Activated effector memory CD4-positive, alpha-beta T cell treated with anti-CD3 and anti-CD28 coated beads, Interleukin-2, amount 50 U/mL, for 16 hours (primary cell): Measurements from ENCODE around the gene CASP8.
"Not testable (repeated sequence)": the region's sequence is repeated elsewhere in the genome, so short reads cannot be mapped to it uniquely, and the experiment has no call there.

Experiments
- DNase-seq: peaks from one replicate; pipeline ENCODE4 v3.0.0-alpha.2; 2020

Gene CASP8

GRCh38 chr2:201271917-201272316 lies 11.6 kb downstream of the CASP8 start:
- no peak for DNase-seq

DNA sequence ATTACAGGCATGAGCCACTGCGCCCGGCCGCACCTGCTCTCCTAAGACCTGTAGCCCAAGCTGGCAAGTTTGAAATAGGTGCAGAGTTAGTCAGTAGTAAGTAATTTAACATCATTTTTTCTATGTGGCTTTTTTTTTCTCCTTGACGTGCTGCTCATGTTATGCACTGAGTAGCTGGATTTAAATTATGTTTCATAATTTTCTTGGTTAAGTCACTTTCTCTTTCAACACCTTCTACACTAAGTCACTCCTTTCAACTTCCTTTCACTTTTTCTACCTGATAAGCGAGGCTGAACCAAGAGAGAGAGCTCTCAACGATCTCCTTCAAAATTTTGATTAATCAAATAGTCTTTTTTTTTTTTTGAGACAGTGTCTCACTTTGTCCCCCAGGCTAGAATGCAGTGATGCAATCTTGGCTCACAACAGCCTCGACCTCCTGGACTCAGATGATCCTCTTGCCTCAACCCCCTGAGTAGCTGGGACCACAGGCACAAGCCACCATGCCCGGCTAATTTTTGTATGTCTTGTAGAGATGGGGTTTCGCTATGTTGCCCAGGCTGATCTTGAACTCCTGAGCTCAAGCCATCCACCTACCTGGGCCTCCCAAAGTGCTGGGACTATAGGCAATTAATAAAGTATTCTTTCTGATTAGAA lies 13.1 kb downstream of the CASP8 start:
- DNase-seq, result no peak

DNA sequence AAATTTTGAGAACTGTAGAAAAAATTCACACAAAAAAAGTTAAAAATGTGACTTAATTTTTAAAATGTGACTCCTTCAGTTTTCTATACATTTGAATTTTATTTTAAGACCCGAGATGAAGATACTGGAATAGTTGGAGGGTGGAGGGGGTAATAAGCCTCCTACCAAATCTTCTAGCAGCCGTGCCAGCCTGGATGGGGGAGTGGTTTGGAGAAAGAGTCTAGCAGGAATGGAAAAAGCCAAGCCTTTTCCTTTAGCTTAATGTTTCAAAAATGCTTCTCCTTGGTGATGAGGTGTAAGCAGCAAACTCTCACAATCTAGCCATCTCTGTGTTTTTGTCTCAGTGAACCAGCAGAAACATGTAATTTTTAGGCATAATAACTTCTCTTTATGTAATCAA lies 14.7 kb downstream of the CASP8 start:
- no peak for DNase-seq

- no peak for DNase-seq
These were observed 15.7 kb downstream of the CASP8 start for GRCh38 chr2:201275990-201276389.

- DNase-seq, result no peak
These were observed 16.2 kb downstream of the CASP8 start for GRCh38 chr2:201276511-201276910.

DNA sequence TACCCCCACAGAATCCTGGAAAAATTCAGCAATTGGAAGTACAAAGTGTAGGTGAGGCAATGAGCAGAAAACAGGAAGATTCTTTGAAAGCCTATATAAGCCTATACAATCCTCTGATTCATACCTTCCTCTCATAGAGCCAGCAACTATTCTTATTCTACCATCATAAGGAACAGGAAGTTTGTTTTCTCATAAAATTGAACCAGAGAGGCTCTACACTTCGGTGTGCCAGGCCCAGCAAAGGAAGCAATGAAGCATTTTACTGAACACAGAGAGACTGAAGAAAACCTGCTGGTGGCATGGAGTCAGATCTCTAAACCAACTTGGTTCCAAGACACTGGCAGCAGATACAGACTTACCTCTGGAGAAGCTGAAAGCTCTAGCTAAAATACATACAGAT lies 18.7 kb downstream of the CASP8 start:
- no peak for DNase-seq

- DNase-seq, result no peak
These were observed 20.1 kb downstream of the CASP8 start for GRCh38 chr2:201280191-201281040.

DNA sequence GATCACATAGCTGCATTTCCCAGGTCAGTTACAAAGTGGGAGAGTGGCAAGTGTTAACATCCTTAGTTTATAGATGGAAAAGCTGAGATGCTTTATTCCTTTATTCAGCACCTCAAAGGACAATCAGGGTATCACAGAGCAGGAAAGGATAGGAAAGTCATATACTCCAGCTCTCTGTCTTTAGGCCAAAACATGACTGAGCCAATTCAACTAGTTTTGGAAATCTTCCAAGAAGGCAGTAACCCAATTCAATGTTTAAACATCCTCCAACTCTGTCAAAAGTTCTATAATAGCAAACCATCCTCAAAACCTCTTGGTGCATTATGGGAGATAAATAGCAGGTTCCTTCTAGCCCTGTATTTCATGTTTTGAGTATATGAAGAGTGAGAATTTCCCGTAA lies 25.2 kb downstream of the CASP8 start:
- DNase-seq, result no peak

- DNase-seq, result not testable (repeated sequence)
These were observed 30.3 kb downstream of the CASP8 start for GRCh38 chr2:201290457-201291148.

DNA sequence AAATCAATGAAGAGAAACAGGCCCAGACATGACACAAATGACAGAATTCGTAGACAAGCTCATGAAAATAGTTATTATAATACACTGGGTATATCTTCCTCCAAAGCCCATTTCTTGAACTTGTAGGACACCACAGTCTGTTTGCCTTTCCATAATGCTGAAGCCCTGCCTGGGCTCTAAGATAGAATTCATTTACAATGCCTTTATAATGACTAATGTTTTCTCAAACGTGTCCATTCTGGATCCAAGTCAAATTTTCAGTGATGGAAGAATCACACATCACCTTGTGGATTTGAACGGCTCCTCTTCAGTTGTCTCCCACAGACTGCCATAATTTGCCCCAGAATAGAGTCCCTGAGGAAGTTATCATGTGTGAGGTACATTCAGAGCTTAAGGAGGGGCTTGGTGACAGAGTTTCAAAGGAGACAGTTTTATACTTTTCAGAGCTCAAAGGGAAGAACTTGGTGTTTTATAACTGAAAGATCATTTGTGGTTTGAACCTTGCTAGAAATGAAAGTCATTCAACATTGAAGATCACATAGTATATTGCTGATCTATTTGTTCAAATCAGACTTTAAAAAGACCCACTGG lies 38.2 kb downstream of the CASP8 start:
- no peak for DNase-seq

- DNase-seq, result not testable (repeated sequence)
These were observed 39.6 kb downstream of the CASP8 start for GRCh38 chr2:201299929-201300328.

DNA sequence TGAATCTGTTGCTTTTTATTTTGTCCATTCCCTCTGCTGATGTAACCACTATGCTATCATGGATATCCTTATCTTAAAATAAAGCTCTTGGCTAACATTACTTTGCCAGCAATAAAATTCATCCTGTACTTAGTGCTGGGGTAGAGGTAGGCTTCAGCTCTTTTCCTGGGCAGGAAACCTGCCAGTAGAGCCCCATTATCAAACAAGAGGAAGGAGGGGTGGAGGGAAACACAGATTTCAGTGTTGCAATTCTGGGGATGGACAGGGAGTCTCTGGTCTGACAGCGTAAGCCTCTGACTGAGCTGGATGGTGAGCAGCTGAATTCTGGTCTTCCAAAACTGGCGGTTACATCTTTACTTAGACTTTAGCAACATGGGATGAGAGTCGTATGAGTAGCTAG lies 47.5 kb downstream of the CASP8 start:
- no peak for DNase-seq

DNA sequence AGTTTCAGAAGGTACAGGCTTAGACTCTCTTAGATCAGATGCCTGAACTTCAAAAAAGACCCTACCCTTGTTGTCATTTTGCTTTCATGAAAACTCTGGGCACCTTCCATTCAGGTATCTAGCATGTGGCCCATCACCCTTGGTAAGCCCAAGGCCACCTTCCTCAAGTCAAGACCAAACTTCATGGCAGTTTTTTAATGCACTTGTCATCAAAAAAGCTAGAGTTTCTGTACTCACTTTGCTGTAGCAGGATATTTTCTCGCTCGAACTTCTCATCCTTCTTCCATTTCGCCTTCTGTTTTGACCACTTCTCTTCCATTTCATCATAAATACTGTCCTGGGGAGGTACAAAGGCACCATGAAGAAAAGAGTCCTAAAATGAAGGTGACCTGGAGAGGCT lies 48.6 kb downstream of the CASP8 start:
- DNase-seq, result no peak

DNA sequence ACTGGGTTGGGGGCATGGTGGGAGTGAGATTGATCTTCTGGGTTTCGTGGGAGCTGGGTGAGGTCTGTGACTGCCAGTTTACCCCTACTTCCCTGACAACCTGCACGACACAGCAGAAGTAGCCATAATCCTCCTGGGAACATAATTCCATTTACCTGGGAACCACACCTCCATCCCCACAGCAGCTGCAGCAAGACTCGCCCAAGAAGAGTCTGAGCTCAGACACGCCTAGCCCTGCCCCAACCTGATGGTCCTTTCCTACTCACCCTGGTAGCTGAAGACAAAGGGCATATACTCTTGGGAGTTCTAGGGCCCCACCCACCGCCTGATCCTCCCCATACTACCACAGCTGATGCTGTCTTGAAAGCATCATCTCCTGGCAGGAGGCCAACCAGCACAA lies 53.0 kb downstream of the CASP8 start:
- DNase-seq, result no peak

- no peak for DNase-seq
These were observed 59.2 kb downstream of the CASP8 start for GRCh38 chr2:201319511-201319910.

- no peak for DNase-seq
These were observed 59.9 kb downstream of the CASP8 start for GRCh38 chr2:201320257-201320656.

- DNase-seq, result no peak
These were observed 60.4 kb downstream of the CASP8 start for GRCh38 chr2:201320701-201321100.

GRCh38 chr2:201322772-201323171 lies 62.4 kb downstream of the CASP8 start:
- DNase-seq, result no peak

DNA sequence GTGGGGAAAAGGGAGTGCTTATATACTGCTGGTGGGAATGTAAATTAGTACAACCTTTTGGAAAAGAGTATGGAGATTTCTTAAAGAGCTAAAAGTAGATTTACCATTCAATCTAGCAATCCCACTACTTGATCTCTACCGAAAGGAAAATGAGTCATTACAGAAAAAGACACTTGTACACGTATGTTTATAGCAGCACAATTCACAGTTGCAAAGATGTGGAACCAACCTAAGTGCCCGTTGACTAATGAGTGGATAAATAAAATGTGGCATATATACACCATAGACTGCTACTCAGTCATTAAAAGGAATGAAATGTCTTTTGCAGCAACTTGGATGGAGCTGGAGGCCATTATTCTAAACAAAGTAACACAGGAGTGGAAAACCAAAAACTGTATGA lies 67.3 kb downstream of the CASP8 start:
- no peak for DNase-seq

GRCh38 chr2:201329409-201329808 lies 69.1 kb downstream of the CASP8 start:
- DNase-seq, result no peak
